Suprapubic skin (tissue), 4 donors: ENCODE results near the gene USP10.

ENCODE experiments used
- EP300 ChIP-seq: sonication (generic); formaldehyde crosslinking; IDR thresholded peaks from one replicate; pipeline ENCODE4 v1.6.1; 2017; ENCODE audit warnings: antibody characterized with exemption
- POLR2A ChIP-seq, 2 donors: fragments of 450-650 bp; IDR thresholded peaks; one replicate each; pipeline ENCODE4 v1.6.1; 2017; ENCODE audit warnings: antibody characterized with exemption in 2 of 2, mild to moderate bottlenecking in 2 of 2, moderate library complexity in 2 of 2
- POLR2AphosphoS5 ChIP-seq, 3 donors: sonication (generic); formaldehyde crosslinking; IDR thresholded peaks; one replicate each; pipeline ENCODE4 v1.6.1; 2017; ENCODE audit warnings: antibody characterized with exemption in 3 of 3
- TF ChIP-seq, protein P1 (sequence below), 2 donors: fragments of 200-600 bp in 1 of 2; fragments of 450-650 bp in 1 of 2; sonication (generic) in 1 of 2; IDR thresholded peaks; one replicate each; pipeline ENCODE4 v1.5.1; 2016 to 2019; ENCODE audit warnings: antibody characterized with exemption in 2 of 2, mild to moderate bottlenecking in 1 of 2, moderate library complexity in 1 of 2

DNA sequence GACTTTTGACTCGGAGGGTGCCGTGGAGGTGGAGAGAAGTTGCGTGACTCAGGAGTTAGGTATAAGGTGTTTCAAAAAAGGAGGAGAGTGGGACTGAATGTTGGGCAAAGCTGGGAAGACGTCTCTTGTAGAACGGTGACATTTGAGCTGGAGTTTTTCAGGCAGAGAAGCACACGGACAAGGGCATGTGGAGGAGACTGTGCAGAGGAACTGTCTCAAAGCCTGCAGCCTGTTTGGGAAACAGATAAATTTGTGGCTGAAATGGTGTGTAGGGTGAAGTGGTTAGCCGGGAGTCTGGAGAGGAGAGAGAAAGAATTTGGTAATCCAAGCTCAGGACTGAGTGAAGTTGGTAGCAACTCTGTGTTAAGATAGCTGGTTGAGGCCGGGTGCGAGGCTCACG is 9.8 kb downstream of the USP10 start:
- TF ChIP-seq, protein P1, sequence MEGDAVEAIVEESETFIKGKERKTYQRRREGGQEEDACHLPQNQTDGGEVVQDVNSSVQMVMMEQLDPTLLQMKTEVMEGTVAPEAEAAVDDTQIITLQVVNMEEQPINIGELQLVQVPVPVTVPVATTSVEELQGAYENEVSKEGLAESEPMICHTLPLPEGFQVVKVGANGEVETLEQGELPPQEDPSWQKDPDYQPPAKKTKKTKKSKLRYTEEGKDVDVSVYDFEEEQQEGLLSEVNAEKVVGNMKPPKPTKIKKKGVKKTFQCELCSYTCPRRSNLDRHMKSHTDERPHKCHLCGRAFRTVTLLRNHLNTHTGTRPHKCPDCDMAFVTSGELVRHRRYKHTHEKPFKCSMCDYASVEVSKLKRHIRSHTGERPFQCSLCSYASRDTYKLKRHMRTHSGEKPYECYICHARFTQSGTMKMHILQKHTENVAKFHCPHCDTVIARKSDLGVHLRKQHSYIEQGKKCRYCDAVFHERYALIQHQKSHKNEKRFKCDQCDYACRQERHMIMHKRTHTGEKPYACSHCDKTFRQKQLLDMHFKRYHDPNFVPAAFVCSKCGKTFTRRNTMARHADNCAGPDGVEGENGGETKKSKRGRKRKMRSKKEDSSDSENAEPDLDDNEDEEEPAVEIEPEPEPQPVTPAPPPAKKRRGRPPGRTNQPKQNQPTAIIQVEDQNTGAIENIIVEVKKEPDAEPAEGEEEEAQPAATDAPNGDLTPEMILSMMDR (IDR thresholded peaks at IDR 0.05): no peak
- TF ChIP-seq POLR2AphosphoS5 (IDR thresholded peaks at IDR 0.05) (no peak), EP300 (no peak), POLR2A (IDR thresholded peaks at IDR 0.05) (no peak)
